ENCODE data around the gene PHACTR3.

Gene PHACTR3

DNA sequence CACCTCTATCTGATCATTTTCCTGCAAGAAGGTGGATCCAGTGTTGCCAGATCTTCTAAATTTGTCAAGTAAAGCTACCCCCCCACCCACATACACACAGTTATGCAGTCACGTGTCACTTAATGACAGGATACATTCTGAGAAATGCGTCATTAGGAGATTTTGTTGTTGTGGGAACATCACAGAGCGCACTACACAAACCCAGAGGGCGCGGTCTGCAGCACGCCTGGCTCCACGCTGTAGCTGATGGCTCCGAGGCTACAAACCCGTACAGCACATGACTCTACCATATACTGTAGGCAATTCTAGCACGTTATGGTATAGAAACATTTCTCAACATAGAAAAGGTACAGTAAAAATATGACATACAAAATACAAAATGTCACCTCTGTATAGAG lies 202.2 kb downstream of the PHACTR3 start:
- TF ChIP-seq CTCF (IDR thresholded peaks at IDR 0.05) (no peak), ZFX (IDR thresholded peaks at IDR 0.05; ENCODE audit: borderline replicate concordance) (no peak)
- H3K27ac ChIP-seq, result no peak overlapping the region

DNA sequence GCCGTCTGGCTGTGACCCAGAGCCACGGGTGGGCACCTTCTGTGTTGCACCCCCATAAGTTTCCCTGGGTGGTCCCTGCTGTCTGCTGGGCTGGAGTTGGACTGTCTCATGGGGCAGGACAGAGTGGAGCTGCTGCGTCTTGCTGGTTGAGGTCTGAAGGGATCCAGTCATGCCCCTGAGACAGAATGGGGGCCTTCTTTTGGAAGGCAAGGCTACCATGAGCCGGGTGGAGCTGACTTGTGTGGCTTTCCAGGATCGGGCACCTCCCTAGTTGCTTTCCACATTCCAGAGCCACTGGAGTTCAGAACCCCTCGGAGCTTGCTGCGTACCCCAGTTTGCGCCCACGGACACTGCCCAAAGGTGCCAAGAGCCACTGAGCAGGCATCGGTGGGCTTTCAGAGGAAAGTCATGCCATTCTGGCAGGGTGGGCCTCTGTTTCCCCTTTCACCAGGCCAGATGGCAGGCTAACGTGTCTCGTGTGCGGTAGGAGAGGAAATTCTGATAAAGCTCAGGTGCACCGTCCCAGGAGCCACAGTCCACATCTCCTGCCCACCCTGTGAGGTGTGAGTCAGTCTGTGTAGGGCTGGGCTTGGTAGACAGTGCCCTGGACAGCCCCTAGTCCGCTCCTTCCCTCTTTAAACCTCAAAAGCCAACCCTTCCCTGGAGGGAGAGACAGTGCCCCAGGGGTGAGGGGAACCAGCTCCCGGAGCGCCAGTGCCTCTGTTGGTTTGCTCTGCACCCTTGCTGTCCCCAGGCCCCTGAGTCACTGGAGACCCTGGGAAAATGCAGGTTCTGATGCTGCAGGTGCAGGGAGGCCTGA lies 203.8 kb downstream of the PHACTR3 start:
- no peak for TF ChIP-seq CTCF (IDR thresholded peaks at IDR 0.05)
- TF ChIP-seq ZFX (IDR thresholded peaks at IDR 0.05; ENCODE audit: borderline replicate concordance), result no peak
- no peak overlapping the region for H3K27ac ChIP-seq

GRCh38 chr20:59808729-59809381 lies 204.5 kb downstream of the PHACTR3 start:
- H3K27ac ChIP-seq, result no peak overlapping the region
- no peak for TF ChIP-seq ZFX (IDR thresholded peaks at IDR 0.05; ENCODE audit: borderline replicate concordance)
- TF ChIP-seq CTCF (IDR thresholded peaks at IDR 0.05), result no peak

GRCh38 chr20:59809630-59810448 lies 205.5 kb downstream of the PHACTR3 start:
- H3K27ac ChIP-seq, result no peak overlapping the region
- TF ChIP-seq CTCF (IDR thresholded peaks at IDR 0.05) (no peak), ZFX (IDR thresholded peaks at IDR 0.05; ENCODE audit: borderline replicate concordance) (no peak)

DNA sequence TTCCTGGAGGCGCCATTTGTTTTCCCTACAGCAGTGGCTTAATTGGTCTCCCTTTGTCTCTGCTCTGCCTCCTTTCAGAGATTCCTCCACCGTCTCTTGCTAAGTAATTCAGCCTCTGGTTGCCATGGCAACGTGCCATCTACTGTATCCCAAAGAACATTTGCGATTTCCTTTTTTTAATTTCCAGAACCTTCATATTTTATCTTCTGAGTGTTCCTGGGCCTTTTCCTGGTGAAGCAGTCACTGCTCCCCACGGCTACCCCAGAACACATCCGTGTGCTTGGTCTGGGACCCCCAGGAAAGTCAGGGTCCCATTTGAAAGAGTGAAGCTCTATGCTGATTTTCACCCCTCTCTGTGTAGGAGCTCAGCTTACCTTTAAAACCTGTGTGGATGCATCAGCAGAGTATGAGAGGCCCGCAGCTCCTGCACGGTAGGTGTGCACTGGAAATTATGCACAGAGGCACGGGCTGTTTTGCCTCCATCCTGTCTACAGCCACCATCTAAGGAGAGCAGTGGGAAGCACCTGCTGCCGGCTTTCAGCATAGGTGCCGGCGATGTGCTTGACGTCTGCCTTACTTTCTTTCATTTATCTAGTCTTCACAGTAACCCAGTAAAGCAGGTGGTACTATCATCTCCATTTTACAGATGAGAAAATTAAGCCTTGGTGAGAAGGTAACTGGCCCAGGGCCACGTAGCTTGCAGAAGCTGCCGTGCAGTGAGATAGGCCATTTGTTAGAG lies 206.3 kb downstream of the PHACTR3 start:
- TF ChIP-seq ZFX (IDR thresholded peaks at IDR 0.05; ENCODE audit: borderline replicate concordance) (no peak), CTCF (IDR thresholded peaks at IDR 0.05) (no peak)
- no peak overlapping the region for H3K27ac ChIP-seq

DNA sequence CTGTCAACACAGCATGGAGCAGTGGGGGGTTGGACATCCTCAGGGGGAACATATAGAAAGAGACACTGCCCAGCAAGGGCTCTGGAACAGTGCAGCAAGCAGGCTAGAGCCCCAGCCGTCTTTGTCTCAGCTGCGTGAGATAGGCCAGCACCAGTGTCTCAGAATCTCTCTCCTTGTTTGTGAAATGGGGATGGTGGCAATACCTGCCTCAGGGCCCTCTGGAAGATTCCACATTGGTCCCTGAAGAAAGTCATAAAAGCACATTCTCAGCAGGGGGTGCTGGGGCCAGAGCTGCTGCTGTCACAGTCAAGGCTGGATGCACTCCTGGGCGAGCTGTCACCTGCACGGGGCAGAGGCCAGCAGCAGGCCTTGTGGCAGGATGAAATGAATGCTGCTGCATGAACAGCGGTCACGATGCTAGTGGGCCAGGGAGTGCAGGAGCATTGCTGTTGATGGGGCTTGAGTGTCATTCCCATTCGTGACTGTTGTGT lies 207.4 kb downstream of the PHACTR3 start:
- no peak for TF ChIP-seq ZFX (IDR thresholded peaks at IDR 0.05; ENCODE audit: borderline replicate concordance)
- no peak for TF ChIP-seq CTCF (IDR thresholded peaks at IDR 0.05)
- H3K27ac ChIP-seq, result no peak overlapping the region
